Activated CD8-positive, alpha-beta T cell treated with anti-CD3 and anti-CD28 coated beads for 36 hours (primary cell): ENCODE data around the gene SYT17. TPM values are rescaled to one million over a fixed set of nuclear protein-coding genes. Genes with fewer than 3 reads are reported as not detected.

Source experiments
- ATAC-seq: fragments of 200-7000 bp; cut with Tn5 transposase; one replicate; pipeline ENCODE4 v1.10.0; 2021; ENCODE audit warnings: mild to moderate bottlenecking, moderate library complexity
- CTCF ChIA-PET: fragments of 350-600 bp; sonication (Branson Sonifier 250); formaldehyde crosslinking; loops from one replicate; lab custom pipeline; 2021; ENCODE audit warnings: antibody characterized with exemption; lab: Charles Lee
- POLR2A ChIA-PET: fragments of 350-600 bp; sonication (Branson Sonifier 250); formaldehyde crosslinking; loops from one replicate; lab custom pipeline; 2021; ENCODE audit warnings: antibody characterized with exemption; lab: Charles Lee
- DNase-seq: peaks from one replicate; pipeline ENCODE4 v3.0.0-alpha.2; 2020
- H3K27ac Mint-ChIP-seq: one replicate; pipeline ENCODE4 v1.8.0; 2021; ENCODE audit warnings: mild to moderate bottlenecking, mixed read lengths
- H3K27me3 Mint-ChIP-seq: one replicate; pipeline ENCODE4 v1.8.0; 2021; ENCODE audit warnings: mixed read lengths
- H3K36me3 Mint-ChIP-seq: one replicate; pipeline ENCODE4 v1.8.0; 2021; ENCODE audit warnings: low read depth, mixed read lengths
- H3K4me1 Mint-ChIP-seq: one replicate; pipeline ENCODE4 v1.8.0; 2021; ENCODE audit warnings: low read depth, mixed read lengths
- H3K4me3 Mint-ChIP-seq: one replicate; pipeline ENCODE4 v1.8.0; 2021; ENCODE audit warnings: mild to moderate bottlenecking, moderate library complexity, mixed read lengths
- H3K9me3 Mint-ChIP-seq: one replicate; pipeline ENCODE4 v1.8.0; 2021; ENCODE audit warnings: mixed read lengths
- intact Hi-C: fragments of 100-400 bp; cut with micrococcal nuclease; formaldehyde crosslinking; loops from one replicate; pipeline ENCODE4 v1.10.0; 2022
- total RNA-seq, 2 experiments: library from RNA; stranded (reverse); gene quantifications; one replicate each; pipeline ENCODE4 v1.2.3, GENCODE V29; 2021
- TF ChIP-seq, protein P1 (sequence below): fragments of 200-600 bp; IDR thresholded peaks from one replicate; pipeline ENCODE4 v1.8.0; 2022; ENCODE audit warnings: antibody characterized with exemption, mild to moderate bottlenecking

The SYT17 gene
- total RNA-seq, 2 experiments from 2014 or later, result 0.59 TPM; not detected in 1

DNA sequence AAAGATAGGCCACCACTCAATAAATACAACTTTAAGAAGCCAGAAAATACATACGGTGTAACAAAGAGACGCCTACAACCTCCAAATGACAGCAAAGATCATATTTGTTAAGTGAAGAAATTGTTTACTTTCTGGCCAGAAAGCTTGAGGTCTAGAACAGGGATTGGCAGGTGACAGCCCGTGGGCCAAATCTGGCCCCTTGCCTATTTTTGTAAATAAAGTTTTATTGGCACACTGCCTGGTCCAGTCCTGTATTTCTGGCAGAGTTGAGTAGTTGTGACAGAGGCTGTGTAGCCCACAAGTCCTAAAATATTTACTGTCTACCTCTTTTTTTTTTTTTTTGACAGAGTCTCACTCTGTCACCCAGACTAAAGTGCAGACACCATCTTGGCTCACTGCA is 114.1 kb downstream of the SYT17 start:
- ATAC-seq (no peak), DNase-seq (no peak)
- Mint-ChIP-seq H3K27ac (no peak overlapping the region), H3K9me3 (peaks cover 2% of the 10 kb centered on the region), H3K36me3 (no peaks in the 10 kb centered on the region), H3K27me3 (no peaks in the 10 kb centered on the region), H3K4me3 (no peak overlapping the region), H3K4me1 (no peaks in the 10 kb centered on the region)
- intact Hi-C loops, result no loop called here
- TF ChIP-seq, protein P1, sequence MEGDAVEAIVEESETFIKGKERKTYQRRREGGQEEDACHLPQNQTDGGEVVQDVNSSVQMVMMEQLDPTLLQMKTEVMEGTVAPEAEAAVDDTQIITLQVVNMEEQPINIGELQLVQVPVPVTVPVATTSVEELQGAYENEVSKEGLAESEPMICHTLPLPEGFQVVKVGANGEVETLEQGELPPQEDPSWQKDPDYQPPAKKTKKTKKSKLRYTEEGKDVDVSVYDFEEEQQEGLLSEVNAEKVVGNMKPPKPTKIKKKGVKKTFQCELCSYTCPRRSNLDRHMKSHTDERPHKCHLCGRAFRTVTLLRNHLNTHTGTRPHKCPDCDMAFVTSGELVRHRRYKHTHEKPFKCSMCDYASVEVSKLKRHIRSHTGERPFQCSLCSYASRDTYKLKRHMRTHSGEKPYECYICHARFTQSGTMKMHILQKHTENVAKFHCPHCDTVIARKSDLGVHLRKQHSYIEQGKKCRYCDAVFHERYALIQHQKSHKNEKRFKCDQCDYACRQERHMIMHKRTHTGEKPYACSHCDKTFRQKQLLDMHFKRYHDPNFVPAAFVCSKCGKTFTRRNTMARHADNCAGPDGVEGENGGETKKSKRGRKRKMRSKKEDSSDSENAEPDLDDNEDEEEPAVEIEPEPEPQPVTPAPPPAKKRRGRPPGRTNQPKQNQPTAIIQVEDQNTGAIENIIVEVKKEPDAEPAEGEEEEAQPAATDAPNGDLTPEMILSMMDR, result no peak
- ChIA-PET CTCF (no interaction called here), POLR2A (interaction anchor here (0.5 kb wide), 1 partner anchor 11 kb away, joined by 3 read pairs; no protein-coding TSS in a partner anchor)

GRCh38 chr16:19283637-19284036 is 115.6 kb downstream of the SYT17 start:
- intact Hi-C loops, result no loop called here
- Mint-ChIP-seq H3K4me3 (no peak overlapping the region), H3K27me3 (no peaks in the 10 kb centered on the region), H3K36me3 (no peaks in the 10 kb centered on the region), H3K4me1 (no peaks in the 10 kb centered on the region), H3K9me3 (peaks cover 2% of the 10 kb centered on the region), H3K27ac (no peak overlapping the region)
- ATAC-seq, result no peak
- TF ChIP-seq, protein P1, result no peak
- ChIA-PET CTCF (no interaction called here), POLR2A (no interaction called here)
- DNase-seq, result no peak

GRCh38 chr16:19284207-19284606 is 116.2 kb downstream of the SYT17 start:
- no peak overlapping the region for H3K4me3 Mint-ChIP-seq
- H3K4me1 Mint-ChIP-seq, result no peaks in the 10 kb centered on the region
- intact Hi-C loops, result no loop called here
- H3K36me3 Mint-ChIP-seq, result no peaks in the 10 kb centered on the region
- no peak for ATAC-seq
- TF ChIP-seq, protein P1, result no peak
- H3K9me3 Mint-ChIP-seq, result peaks cover 2% of the 10 kb centered on the region
- H3K27me3 Mint-ChIP-seq, result peaks cover 2% of the 10 kb centered on the region
- no peak for DNase-seq
- H3K27ac Mint-ChIP-seq, result no peak overlapping the region
- ChIA-PET CTCF (no interaction called here), POLR2A (no interaction called here)

GRCh38 chr16:19285431-19285830 is 117.4 kb downstream of the SYT17 start, which contains the start of gene CLEC19A:
TSS of gene CLEC19A (plus strand) at chr16:19285731. CDS start at chr16:19285852, 121 bp downstream.
- H3K4me3 Mint-ChIP-seq, result no peak within 1 kb of the TSS
- ChIA-PET CTCF (interaction anchor here (0.8 kb wide), 1 partner anchor 217 kb away, joined by 3 read pairs; no protein-coding TSS in a partner anchor), POLR2A (no interaction called here)
- no peaks in the 10 kb centered on the region for H3K4me1 Mint-ChIP-seq
- peaks cover 7% of the 10 kb centered on the region for H3K27me3 Mint-ChIP-seq
- TF ChIP-seq, protein P1, result no peak
- ATAC-seq, result no peak
- no peak within 1 kb of the TSS for H3K27ac Mint-ChIP-seq
- no peaks in the 10 kb centered on the region for H3K36me3 Mint-ChIP-seq
- intact Hi-C loops, result no loop called here
- no peak for DNase-seq
- peaks cover 2% of the 10 kb centered on the region for H3K9me3 Mint-ChIP-seq

DNA sequence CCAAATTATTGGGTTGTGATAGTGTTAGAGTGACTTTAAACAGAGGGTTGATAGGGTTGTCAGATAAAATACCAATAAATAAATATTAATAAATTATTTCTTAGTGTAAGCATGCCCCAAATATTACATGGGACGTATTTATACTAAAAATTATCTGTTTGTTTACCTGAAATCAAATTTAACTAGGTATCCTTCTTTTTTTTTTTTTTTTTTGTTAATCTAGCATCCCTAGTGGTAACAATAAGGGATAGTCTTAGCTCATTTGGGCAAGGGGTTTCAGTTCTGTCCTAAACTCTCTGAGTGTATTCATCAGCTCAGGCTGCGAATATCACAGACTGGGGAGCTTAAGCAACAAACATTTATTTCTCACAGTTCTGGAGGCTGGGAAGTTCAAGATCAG is 118.8 kb downstream of the SYT17 start:
- POLR2A ChIA-PET, result no interaction called here
- Mint-ChIP-seq H3K4me1 (no peaks in the 10 kb centered on the region), H3K9me3 (peaks cover 2% of the 10 kb centered on the region), H3K36me3 (no peaks in the 10 kb centered on the region), H3K4me3 (no peak overlapping the region), H3K27me3 (peaks cover 7% of the 10 kb centered on the region), H3K27ac (no peak overlapping the region)
- intact Hi-C loops, result no loop called here
- no peak for DNase-seq
- TF ChIP-seq, protein P1, result no peak
- ATAC-seq, result no peak
- CTCF ChIA-PET, result interaction anchor here (1.4 kb wide), 1 partner anchor 64 kb away, joined by 4 read pairs; no protein-coding TSS in a partner anchor
